ENCODE data around the gene NFIX. TPM values are rescaled to one million over a fixed set of nuclear protein-coding genes. Genes with fewer than 3 reads are reported as not detected.

NFIX gene
- total RNA-seq, 8 experiments from 2014 or later = under 0.01 to 72.3 (median 6.4) TPM

DNA sequence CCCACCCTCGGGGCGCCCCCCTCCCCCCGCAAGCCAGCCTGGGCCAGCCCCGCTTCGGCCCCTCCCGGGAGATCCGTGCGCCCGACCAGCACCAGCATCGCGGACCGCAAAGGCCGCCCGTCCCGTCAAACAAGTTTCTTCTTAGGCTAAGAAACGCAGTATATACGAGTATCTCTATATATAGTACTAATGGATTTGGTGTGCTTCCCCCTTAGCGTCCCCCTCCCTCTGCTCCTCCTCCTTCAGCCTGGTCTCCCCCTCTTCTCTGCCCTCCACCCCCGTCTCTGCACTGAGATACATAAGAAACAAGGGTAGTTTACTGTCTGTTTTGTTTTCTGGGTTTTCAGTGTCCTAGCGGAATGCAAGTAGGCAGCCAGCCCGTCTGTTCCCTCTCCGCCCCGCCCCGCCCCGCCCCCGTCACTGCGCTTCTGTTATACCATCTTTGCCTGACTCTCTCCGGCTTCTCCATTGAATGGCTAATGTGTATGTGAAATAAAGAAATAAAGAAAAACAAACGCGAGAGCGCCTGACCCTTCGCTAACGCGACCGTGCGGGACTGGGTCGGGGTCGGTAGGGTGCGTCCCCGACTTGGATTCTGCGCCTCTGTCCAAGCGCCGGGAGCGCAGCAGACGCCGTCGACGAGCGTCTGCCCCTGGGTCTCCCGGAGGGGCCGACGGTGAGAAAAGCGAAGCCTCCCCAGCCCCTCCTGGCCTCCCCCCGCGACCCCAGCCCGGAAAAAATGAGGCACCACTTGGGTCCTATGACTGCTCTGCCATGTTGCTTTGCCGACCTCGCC is 103.2 kb downstream of the NFIX start:
- Histone ChIP-seq H3K27ac (no peak overlapping the region), H3K4me3 (no peak overlapping the region), H3K4me1 (replicated peaks in 1 of 2) (peaks cover 8 to 35% of the 10 kb centered on the region in 2 donors)
- 0 to 8% methylated on average over 3 to 5 of the region's 58 CpGs; no CpG with 5 or more reads in 8 of the 10 experiments for WGBS, 10 experiments
- ATAC-seq (replicated peaks in 6 of 8) = peak in 1 of 8 experiments; percentile 1
- in situ Hi-C loops (cut with MboI; ENCODE audit: low pct_unique_long_range_greater_than_20kb in 2 of 9, low sequenced_read_pairs in 9 of 9, unreplicated experiment in 9 of 9) = loop anchor here (10.0 to 25.0 kb wide), 3 partner anchors 111 to 124 kb away; partner anchors contain the start of gene NFIX (in 2 of the 9)

DNA sequence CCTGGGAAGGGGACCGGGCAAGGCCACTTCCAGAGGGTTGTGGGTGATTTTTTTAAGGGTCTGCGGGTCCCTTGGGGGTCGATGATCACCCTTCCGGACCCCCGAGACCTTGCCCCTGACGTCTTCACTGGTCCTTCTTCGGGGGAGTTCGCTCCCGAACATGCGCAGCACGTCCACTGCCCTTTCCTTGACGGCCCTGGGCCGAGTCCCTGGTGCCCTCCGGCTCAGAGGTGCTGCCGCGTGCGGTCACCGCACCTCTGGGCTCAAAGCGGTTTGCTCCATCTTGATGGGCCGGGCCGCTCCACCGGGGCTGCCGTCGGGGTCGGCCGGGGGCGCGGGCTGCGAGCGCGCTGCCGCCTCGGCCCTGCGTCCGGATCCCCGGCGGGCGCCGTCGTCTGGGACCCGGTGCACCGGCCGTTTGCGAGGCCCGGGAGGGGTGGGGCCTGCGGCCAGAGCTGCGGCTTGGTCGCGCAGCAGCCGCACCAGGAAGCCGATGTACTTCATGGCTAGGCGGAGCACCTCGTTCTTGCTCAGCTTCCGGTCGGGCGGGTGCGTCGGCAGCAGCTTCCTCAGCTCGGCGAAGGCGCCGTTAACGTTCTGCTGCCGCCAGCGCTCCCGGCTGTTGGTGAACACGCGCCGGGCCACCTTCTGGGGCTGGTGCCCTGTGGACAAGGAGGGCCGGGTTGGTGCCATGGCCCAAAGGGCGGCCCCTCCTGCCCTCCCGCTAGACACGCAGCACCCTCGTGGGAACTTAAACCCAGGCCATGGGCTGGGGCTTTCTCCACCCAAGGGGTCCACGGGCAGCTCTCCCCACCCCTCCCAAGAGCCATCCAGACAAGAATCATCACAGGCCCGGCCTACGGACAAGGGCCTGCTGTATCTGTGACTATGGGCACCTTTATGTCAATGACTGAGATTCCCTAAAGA is 104.1 kb downstream of the NFIX start:
- 0 to 50% (median 3%) methylated on average over 2 to 13 of the region's 77 CpGs; no CpG with 5 or more reads in 6 of the 10 experiments for WGBS, 10 experiments
- H3K4me1 ChIP-seq (replicated peaks in 1 of 2) = peaks cover 8 to 29% of the 10 kb centered on the region in 2 donors
- peak in 2 of 8 experiments; percentile 2 to 11 for ATAC-seq (replicated peaks in 6 of 8)
- H3K4me3 ChIP-seq = no peak overlapping the region
- in situ Hi-C loops (cut with MboI; ENCODE audit: low pct_unique_long_range_greater_than_20kb in 2 of 9, low sequenced_read_pairs in 9 of 9, unreplicated experiment in 9 of 9) = loop anchor here (10.0 to 25.0 kb wide), 3 partner anchors 112 to 125 kb away; partner anchors contain the start of gene NFIX (in 2 of the 9)
- H3K27ac ChIP-seq = no peak overlapping the region

DNA sequence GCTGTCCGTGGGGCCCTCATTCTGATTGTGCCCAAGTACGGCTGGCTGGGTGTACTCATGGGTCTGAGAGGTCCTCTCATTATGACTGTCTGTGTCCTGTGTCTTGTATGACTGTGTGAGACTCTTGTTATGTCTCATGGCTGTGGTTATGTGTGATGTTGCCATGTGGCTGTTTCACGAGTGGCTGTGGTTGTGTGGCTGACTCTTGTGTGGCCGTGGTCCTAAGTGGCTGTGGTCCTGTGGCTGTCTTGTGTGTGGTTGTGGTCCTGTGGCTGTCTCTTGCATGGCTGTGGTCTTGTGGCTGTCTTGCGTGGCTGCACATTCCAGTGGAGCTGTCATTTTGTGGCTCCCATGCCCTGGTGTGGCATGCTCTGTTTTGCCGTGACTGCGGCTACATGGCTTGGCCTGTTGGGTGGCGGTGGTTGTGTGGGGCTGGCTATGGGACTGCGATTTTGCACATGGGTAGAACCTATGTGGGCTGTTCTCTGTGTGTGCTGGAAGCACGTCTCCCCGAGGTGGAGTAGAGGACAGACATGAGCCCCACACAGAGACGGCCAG is 104.8 kb downstream of the NFIX start:
- Histone ChIP-seq H3K27ac (no peak overlapping the region), H3K4me1 (replicated peaks in 1 of 2) (peaks cover 6 to 21% of the 10 kb centered on the region in 2 donors), H3K4me3 (no peak overlapping the region)
- WGBS, 10 experiments = 62 to 100% (median 80%) methylated on average over 1 to 6 of the region's 12 CpGs; no CpG with 5 or more reads in 6 of the 10 experiments
- no peak for ATAC-seq (replicated peaks in 6 of 8)
- in situ Hi-C loops (cut with MboI; ENCODE audit: low pct_unique_long_range_greater_than_20kb in 2 of 9, low sequenced_read_pairs in 9 of 9, unreplicated experiment in 9 of 9) = no loop called here

DNA sequence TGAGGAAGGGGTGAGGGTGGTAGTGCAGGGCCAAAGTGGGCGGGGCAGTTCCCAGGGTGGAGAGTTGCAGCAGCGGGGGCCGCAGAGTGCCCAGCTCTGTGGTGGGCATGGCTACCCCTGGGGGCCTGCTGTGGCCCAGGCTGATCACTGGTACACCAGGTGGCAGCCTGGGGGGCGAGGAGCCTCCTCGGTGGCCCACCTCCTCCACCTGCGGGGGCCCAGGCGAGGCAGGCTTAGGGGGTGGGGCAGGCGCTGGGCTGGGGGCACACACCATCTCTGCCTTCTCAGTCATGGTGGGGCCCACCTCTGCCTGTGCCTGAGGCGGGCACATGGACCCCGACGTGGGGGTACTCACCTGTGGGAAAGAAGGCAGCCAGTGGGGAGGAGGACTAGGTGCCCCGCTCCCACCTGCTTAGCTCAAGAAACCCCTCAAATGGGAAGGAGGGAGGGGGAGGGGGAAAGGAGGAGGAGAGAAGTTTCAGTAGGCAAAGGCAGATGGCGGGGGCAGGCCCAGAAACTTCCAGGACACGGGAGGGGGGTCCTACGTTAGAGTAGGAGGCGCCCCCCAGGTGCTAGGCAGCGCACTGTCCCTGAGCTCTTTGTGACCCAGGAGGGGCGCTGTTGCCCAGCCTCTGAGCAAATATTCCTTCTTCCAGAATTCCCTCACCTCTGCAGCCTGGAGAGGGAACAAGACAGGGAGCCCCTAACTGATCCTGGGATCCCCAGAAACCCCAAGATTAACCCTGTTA is 105.7 kb downstream of the NFIX start:
- in situ Hi-C loops (cut with MboI; ENCODE audit: low pct_unique_long_range_greater_than_20kb in 2 of 9, low sequenced_read_pairs in 9 of 9, unreplicated experiment in 9 of 9) = no loop called here
- no peak for ATAC-seq (replicated peaks in 6 of 8)
- H3K27ac ChIP-seq = no peak overlapping the region
- 68% methylated on average over 3 of the region's 18 CpGs; no CpG with 5 or more reads in 9 of the 10 experiments for WGBS, 10 experiments
- peaks cover 3 to 12% of the 10 kb centered on the region in 2 donors for H3K4me1 ChIP-seq (replicated peaks in 1 of 2)
- no peak overlapping the region for H3K4me3 ChIP-seq

DNA sequence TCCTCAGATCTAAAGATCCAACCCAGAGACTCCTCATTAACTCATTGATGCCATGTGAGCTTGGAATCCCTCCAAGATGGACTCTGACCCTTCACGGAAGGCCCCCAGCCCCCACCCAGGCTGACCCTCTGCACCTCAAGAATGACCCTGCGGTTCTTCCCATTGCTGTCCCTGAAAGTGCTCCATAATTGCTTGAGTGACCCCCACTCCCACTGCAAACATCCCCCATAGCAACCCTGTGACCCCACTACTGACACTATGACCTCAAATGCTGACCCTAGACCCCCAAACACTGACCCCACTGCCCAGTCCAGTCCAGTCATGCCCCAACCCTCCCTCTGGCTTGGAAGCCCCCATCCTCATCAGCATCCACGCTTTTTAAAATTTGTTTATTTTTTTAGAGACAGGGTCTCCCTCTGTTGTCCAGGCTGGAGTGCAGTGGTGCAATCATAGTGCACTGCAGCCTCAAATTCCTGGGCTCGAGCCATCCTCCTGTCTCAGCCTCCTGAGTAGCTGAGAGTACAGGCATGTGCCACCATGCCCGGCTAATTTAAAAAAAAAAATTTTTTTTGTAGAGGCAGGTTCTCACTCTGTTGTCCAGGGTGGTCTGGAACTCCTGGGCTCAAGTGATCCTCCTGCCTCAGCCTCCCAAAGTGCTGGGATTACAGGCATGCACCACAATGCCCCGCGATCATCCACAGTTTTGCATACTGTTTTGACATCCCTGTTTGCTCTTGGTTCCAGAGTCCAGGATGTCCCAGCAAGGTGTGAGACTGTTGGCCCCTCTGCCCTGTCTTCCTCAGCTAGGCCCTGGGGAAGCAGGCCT is 106.5 kb downstream of the NFIX start:
- peaks cover 0 to 5% of the 10 kb centered on the region in 2 donors for H3K4me1 ChIP-seq (replicated peaks in 1 of 2)
- ATAC-seq (replicated peaks in 6 of 8) = no peak
- in situ Hi-C loops (cut with MboI; ENCODE audit: low pct_unique_long_range_greater_than_20kb in 2 of 9, low sequenced_read_pairs in 9 of 9, unreplicated experiment in 9 of 9) = no loop called here
- 60 to 100% (median 87%) methylated on average over 1 to 5 of the region's 7 CpGs; no CpG with 5 or more reads in 4 of the 10 experiments for WGBS, 10 experiments
- no peak overlapping the region for H3K4me3 ChIP-seq
- H3K27ac ChIP-seq = no peak overlapping the region

DNA sequence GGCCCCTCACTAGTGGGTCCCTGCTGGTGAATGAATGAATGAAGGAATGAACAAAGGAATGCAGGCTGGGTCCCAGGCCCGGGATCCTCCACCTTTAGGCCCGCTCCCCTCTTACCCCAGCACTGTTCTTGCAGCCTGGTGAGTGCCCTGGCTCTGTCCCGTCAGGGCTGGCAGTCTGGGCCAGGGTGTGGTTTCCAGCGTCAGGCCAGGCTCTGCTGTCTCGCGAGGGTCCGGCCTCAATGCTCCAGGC is 107.1 kb downstream of the NFIX start:
- WGBS, 10 experiments = 40 to 73% (median 51%) methylated on average over 1 to 3 of the region's 7 CpGs; no CpG with 5 or more reads in 7 of the 10 experiments
- Histone ChIP-seq H3K4me1 (replicated peaks in 1 of 2) (peaks cover 0 to 5% of the 10 kb centered on the region in 2 donors), H3K27ac (no peak overlapping the region), H3K4me3 (no peak overlapping the region)
- in situ Hi-C loops (cut with MboI; ENCODE audit: low pct_unique_long_range_greater_than_20kb in 2 of 9, low sequenced_read_pairs in 9 of 9, unreplicated experiment in 9 of 9) = no loop called here
- ATAC-seq (replicated peaks in 6 of 8) = peak in 6 of 8 experiments; percentile 7 to 72 (median 52)

DNA sequence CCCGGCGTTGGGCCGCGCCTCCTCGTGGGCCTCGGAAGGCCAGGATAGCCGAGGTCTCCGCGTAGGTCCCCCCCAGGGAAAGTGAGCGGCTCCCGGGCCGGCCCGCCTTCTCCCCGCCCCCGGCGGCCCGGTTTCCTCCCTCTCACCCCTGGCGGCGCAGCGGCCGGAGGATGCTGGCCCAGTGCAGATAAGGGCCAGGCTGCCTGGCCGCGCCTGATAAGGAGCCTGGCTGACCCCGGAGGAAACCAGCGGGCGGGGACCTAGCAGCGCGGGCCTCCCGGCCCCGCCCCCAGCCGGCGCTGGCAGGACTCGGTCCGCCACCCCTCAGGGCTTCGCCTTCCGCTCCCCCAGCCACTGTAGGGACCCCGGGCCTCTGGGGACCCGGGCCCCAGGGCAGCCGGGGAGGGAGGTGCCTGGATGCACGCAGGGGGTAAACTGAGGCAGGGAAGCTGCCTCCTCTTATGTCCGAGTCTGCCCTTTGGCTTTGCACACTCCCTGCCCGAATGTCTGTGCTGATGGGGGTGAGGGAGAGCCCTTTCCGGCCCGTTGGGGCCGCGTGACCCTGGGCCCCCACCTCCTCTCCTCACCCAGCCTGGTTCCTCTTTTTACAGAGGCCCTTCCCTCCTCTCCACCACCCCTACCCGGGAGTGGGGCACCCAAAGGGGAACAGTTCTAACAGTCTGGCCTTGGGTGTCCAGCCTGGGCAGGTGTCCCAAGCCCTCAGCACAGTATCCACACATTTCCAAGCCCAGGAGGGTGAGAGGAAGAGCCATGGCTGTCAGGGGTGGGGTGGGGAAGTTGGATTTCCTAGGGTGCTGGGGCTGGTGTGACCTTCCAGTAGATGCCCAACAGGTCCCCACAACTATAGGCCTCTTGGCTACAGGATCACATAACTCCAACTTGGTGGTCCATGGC is 107.6 kb downstream of the NFIX start, which contains the start of gene LYL1:
Gene LYL1, minus strand, starts transcription at position 193 of the 915 bp plus-strand sequence. CDS start 1,687 bp downstream, outside the sequence.
- ATAC-seq (replicated peaks in 6 of 8) = peak; percentile 15 to 68 (median 56)
- H3K4me3 ChIP-seq = no peak within 1 kb of the TSS
- H3K27ac ChIP-seq = no peak within 1 kb of the TSS
- no CpG with 5 or more reads among the region's 47 CpGs for WGBS, 10 experiments
- in situ Hi-C loops (cut with MboI; ENCODE audit: low pct_unique_long_range_greater_than_20kb in 2 of 9, low sequenced_read_pairs in 9 of 9, unreplicated experiment in 9 of 9) = no loop called here
- H3K4me1 ChIP-seq (replicated peaks in 1 of 2) = peaks cover 0 to 5% of the 10 kb centered on the region in 2 donors

DNA sequence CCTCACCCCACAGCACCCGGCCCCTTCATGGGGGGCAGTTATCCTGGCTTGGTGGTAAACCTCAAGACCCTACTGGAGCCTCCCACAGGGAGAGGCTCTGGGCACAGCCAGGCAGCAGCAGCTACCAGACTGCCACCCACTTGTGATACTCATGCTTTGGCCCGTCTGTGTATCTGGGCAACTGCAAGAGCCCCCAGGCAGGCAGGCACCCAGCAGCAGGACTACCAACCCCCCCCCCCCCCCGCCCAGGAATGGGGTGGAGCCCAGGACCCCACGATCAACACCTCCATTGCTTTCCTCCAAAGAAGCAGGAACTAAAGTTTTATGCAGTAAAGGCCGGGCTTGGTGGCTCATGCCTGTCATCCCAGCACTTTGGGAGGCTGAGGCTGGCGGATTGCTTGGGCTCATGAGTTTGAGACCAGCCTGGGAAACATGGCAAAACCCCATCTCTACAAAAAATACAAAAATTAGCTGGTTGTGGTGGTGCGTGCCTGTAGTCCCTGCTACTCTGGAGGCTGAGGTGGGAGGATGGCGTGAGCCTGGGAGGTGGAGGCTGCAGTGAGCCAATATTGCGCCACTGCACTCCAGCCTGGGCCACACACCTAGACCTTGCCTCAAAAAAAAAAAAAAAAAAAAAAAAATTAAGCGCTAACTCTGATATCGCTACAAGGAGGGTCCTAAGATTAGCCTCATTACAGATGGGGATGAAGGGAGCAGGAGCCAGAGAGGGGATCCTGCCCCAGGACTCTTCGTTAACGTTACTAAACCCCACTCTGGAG is 108.5 kb downstream of the NFIX start:
- no peak overlapping the region for H3K4me3 ChIP-seq
- ATAC-seq (replicated peaks in 6 of 8) = no peak

DNA sequence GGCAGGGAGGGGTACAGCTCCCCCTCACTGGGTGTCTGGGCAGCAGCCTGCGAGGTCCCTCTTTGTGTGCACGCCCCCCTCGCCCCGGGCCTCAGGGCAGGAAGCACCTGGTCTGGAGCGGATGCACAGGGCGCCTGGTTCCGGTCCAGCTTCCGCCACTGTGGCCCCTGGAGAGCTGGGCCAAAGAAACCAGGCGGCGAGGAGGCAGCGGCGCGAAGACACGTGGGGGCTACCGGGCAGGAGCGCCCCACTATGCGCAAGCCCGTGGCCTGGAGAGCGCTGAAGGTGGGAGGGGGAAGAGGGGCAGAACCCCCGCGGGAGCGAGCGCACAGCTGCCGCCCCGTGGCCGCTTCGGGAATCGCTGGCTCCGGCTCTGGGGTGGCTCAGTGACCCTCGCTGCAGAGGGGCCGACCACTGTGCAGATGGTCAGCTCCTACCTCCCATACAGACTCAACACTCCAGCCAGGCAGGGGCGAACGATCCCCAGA is 109.1 kb downstream of the NFIX start:
- Histone ChIP-seq H3K27ac (no peak overlapping the region), H3K4me3 (no peak overlapping the region), H3K4me1 (replicated peaks in 1 of 2) (peaks cover 0 to 5% of the 10 kb centered on the region in 2 donors)
- ATAC-seq (replicated peaks in 6 of 8) = peak in 4 of 8 experiments; percentile 5 to 21 (median 6)
- in situ Hi-C loops (cut with MboI; ENCODE audit: low pct_unique_long_range_greater_than_20kb in 2 of 9, low sequenced_read_pairs in 9 of 9, unreplicated experiment in 9 of 9) = no loop called here
- WGBS, 10 experiments = 80 to 100% (median 94%) methylated on average over 1 to 4 of the region's 33 CpGs; no CpG with 5 or more reads in 6 of the 10 experiments

More for the DNA sequence above, 108.5 kb downstream of the NFIX start:
- Histone ChIP-seq H3K27ac (no peak overlapping the region), H3K4me1 (replicated peaks in 1 of 2) (peaks cover 0 to 5% of the 10 kb centered on the region in 2 donors)
- WGBS, 10 experiments = 64 to 100% (median 94%) methylated on average over 1 to 5 of the region's 13 CpGs; no CpG with 5 or more reads in 6 of the 10 experiments
- in situ Hi-C loops (cut with MboI; ENCODE audit: low pct_unique_long_range_greater_than_20kb in 2 of 9, low sequenced_read_pairs in 9 of 9, unreplicated experiment in 9 of 9) = no loop called here

Measured in motor neuron (in vitro differentiated cells).